GM18867 (cell line): ENCODE measurements around the gene NHLRC3.
"Not testable (repeated sequence)": the region's sequence is repeated elsewhere in the genome, so short reads cannot be mapped to it uniquely, and the experiment has no call there.

Experiments used
- ATAC-seq: cut with Tn5 transposase; IDR thresholded peaks from one replicate; pipeline ENCODE4 v1.9.1; 2021; ENCODE audit warnings: mild to moderate bottlenecking, moderate library complexity; ENCODE audit not compliant: unreplicated experiment

NHLRC3 gene, protein sequence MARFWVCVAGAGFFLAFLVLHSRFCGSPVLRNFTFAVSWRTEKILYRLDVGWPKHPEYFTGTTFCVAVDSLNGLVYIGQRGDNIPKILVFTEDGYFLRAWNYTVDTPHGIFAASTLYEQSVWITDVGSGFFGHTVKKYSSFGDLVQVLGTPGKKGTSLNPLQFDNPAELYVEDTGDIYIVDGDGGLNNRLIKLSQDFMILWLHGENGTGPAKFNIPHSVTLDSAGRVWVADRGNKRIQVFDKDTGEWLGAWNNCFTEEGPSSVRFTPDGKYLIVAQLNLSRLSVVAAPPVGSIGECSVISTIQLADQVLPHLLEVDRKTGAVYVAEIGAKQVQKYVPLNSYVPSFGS

DNA sequence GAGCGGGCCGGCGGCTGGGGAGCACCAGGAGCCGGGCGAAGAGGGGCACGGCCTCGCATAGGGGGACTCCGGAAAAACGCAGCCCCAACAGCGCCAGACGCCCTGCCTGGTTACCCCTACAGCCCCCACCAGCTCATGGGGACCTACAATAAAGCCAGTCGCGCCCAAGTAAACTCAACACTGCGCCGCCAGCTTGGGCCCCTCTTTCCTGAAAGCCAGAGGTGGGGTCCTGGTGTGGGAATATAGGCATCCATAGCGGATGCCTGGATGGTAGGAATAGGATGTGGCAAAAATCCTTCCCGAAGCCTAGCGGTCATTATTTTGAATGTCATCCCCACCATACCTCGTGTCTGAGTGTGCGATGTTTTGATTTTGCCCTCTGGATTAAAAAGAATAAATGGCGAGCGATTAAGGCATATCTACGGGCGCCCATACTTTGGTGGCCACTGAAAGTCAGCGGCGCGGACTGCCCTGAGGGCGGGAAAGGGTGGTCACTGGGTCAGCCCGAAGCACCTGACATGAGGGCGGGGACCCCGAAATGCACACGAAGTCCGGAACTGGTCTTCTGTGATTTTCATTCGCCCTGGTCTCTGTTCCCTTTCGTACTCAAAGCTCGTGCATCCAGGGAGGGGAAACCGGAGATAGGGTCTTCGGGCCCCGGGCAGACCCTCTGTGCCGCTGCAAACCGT lies at the start of gene NHLRC3, which contains the start of gene PROSER1:
Gene NHLRC3 (plus strand): TSS at position 577 of the 689 bp plus-strand sequence. CDS start 184 bp downstream, outside the sequence.
Gene PROSER1 (minus strand): TSS at position 210 of the 689 bp plus-strand sequence. CDS start 847 bp downstream, outside the sequence.
- ATAC-seq = peak; percentile 75

DNA sequence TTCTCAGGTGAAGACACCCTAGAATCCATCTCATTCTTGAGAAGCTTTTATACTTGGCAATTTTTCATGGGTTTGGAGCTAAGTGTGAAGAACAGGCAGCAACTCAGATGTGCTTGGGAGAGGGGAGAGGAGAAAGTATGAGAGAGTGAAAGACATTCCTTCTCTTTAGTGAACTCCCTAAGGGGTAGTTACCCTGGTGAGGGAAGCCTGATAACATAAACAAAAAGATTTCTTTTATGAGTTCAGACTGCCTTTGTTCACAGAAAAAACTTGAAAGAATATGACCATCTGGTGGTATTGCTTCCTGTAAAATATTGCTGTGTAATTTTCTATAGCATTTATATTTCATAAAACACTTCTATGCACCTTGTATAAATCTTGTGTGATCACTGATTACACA lies 47.6 kb upstream of the NHLRC3 start, which contains the start of gene STOML3:
Gene STOML3 (minus strand): TSS at position 139 of the 400 bp plus-strand sequence. CDS start 110 bp downstream, at position 29.
- no peak for ATAC-seq

DNA sequence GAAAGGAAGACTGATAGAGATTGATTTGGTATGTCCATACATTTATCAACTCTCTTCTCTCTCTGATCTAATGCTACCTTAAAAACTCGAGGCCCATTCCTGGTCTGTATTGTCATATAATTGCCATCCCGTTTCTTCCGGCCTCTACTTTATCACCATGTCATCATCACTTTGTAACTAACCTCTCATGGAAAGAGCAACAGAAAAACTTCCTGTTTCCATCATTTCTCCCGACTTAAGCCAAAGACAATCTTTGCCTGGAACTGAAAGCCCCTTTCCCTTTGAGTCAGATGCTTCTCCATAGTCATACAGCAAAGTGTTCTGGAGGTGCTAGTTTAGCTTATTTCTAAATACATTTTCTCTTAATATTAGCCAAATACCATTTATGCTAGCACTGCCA lies 44.9 kb upstream of the NHLRC3 start:
- ATAC-seq = no peak

DNA sequence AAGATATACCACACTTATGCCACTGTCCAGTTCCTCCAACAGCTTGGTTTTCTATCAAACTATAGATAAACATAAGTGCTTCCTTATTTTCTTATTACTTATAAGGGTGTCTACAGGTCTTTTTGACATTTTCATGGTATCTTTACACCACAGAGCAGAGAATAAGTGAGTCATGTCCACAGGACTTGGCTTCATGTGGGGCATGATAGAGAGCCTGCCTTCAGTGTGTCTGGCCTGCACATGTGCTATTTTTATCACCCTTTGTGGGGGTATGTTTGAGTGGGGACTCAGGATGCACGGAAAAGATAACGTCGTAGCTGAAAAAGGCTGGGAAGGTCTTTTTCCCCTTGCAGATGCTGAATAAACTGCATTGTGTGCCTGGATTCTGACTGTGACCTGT lies 39.5 kb upstream of the NHLRC3 start:
- no peak for ATAC-seq

DNA sequence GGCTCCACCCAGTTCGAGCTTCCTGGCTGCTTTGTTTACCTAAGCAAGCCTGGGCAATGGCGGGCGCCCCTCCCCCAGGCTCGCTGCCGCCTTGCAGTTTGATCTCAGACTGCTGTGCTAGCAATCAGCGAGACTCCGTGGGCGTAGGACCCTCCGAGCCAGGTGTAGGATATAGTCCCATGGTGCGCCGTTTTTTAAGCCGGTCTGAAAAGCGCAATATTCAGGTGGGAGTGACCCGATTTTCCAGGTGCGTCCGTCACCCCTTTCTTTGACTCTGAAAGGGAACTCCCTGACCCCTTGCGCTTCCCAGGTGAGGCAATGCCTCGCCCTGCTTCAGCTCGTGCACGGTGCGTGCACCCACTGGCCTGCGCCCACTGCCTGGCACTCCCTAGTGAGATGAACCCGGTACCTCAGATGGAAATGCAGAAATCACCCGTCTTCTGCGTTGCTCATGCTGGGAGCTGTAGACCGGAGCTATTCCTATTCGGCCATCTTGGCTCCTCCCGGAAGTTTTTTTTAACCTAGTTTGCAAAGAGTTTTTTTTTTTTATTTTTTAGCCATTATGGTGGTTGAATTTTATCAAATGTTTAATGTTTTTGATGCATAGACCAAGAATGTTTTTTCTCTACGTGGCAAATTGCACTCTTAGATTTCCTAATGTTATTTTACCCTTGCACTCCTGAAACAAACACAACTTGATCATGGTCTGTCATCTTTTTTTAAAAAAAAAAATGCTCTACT lies 31.7 kb upstream of the NHLRC3 start:
- ATAC-seq = not testable (repeated sequence)

DNA sequence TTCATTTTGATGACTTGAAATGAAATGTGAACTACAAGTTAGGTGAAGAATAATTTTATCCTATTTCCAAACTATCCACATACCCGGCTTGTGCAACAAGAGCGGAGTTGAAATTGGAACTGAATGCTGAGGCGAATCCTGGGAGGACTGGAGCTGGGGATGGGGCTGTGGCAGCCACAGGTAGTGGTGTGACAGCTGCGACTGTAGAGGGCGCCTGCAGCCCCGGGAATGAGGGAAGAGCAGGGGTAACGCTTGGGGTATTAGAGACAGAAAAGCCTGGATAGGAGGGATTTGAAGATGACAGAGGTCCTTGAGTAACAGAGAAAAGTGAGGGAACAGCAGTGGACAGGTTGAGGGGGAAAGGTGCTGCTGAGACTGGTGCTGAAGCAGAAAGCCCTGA lies 25.6 kb upstream of the NHLRC3 start:
- no peak for ATAC-seq

DNA sequence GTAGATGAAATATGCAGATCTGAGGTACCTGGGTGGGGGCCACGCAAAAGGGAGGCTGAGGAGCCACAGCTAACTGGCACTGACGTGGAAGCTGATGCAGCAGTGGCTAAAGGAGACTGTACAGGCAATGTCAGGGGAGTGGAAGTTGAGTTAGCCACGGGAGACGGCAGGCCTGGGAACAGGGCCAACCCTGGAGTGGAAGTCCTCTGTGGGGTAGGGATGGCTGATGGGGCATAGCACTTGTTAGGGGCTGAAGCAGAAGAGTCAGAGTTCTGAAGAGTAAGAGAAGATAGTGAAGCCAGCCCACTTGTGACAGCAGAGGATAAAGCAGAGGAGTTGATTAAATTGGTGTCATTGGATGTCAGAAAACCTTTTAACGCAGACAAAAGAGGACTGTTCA lies 24.8 kb upstream of the NHLRC3 start:
- no peak for ATAC-seq

DNA sequence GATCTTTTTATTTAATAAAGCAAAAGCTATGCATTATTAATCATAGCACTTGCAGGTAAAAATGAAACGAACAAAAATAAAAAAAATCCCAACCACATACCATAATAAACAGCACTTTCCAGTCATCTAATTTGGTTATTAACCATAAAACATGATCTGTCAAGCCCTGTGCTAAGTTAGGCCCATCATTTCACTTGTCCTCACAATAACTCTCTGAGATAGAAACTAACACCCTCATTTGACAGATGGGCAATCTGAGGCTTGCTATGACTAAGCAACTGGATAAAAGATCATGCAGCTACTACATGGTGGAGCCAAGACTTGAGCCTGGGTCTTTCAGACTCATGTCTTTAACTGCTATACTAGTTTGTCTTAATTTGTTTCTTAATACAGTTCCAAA lies 22.2 kb upstream of the NHLRC3 start:
- peak; percentile 97 for ATAC-seq

DNA sequence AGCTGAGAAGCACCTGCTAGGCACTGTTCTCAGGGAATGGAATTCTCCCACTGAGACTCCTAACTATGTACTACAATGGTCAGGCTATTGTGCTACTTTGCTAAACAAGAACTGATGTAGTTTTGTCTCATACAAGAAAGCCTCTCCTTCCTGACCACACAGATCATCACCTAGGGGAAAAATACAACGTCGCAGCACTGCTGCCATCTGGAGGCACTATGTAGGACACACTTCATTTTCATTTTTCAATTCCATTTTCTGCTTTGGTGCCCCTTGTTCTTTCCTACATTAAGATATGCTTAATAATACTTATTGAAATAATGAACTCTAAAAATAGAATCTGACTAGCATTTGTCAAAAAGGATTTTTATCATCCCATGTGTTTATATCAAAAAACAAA lies 21.5 kb upstream of the NHLRC3 start:
- ATAC-seq = peak; percentile 75

DNA sequence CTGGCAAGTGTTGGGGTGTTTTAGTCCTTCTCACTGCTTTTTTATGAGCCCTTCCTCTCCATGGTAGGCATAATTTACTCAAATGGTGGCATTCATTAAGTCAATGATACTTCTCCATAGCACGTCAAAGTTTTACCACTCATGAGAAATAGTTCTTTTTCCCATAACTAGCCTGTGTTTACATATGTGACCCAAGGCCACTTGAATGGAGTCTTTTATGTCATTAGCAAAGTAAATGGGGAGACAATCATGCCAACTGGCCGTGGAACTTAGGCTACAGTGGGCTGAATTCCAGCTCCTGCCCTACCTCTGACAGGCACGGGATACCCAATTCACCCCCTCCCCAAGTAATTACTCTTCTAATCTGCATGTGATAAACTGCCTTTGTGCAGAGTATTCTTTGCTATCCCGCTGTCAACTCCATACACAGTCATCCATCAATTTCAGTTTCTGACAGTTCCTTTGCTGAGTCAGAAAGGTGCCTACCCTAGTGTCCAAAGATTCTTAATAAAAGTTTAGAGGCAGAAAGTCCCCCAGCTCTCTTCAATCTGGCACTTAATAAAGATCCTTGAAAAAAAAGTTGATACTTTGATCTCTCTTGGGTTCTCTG lies 17.3 kb upstream of the NHLRC3 start:
- no peak for ATAC-seq

DNA sequence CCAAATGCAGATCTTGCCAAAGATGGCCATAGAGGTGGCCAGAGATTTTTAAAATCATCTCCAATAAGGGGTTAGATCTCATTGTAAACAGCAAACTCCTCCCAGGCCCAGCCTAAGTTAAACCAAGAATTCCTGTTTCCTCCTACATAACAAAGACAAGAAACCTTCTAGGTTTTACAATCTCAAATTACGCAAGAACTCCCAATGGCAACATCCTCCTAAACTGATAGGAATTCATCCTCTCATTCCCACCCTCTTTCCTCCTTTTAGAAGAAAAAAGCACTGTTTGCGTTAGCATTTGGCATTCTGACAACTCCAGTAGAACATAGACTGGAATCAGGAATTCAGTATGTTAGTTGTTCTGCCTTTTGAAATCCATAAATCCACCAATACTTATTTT lies 14.9 kb upstream of the NHLRC3 start:
- no peak for ATAC-seq

DNA sequence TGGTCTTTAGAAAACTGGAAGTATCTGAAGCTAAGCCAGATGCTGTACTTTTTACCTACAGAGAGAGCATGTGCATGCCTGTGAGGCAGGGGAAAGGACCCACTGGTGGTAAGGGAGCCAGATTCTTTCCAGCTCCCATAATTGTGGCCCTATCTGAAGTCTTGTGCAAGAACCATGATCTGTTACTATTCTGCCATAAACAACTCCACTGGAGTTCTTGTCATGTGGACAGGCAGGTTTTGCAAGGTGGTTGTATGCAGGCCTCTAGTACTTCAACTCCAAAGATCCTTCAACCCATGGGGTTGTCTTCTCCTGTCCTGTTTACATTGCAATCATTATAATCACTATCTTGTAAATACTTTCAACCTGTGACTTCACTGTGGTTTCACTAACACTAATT lies 14.5 kb upstream of the NHLRC3 start:
- no peak for ATAC-seq

DNA sequence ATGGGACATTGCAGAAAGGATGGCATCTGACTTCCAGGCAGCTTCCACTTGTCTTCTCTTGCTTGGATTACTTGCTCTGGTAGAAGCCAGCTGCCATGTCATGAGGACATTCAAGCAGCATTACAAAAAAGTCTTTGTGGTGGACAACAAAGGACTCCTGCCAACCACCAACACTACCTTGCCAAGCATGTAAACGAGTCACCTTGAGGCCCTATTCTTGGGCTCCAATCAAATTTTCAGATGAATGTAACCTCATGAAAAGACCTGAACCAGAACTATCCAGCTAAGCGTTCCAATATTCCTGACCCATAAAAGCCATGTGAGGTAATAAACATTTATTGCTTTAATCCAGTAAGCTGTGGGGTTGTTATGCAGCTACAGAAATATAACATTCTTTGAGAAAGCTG lies 12.8 kb upstream of the NHLRC3 start:
- no peak for ATAC-seq

DNA sequence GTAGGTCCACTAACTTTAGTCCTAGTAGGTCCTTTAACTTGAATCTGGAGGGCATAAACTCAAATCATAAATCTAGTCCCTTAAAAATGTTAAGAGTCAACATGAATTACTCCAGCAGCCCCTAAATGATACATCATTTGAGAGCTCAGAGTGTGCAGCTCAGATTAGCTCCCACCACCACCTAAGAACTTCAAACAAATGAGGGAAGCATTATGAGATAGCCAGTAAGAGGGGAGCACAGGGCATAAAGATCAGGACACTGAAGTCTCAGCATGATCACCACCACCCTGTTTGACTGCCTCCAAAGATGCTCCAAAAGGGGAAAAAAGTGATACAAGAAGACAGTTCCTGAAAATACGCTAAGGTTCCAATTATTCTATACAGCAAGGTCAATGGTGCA lies 6.1 kb upstream of the NHLRC3 start:
- no peak for ATAC-seq

DNA sequence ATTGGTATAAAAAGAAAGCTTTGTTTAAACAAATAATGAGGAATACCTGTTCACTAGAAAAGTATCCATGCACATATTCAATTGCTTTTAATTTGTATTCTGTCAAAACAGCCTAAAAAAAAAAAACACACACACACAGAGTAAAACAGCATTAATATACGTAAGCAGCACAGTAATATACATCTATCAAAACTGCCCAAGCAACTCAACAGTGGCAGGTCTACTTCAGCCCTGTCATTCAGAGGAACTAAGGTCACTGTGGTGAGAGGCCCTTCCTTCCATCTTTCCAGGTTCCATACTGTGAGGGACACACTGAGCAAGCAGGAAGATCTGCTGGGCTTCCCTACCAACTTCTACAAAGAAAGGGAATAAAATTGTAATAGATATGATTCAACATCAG lies 4.2 kb upstream of the NHLRC3 start:
- no peak for ATAC-seq

DNA sequence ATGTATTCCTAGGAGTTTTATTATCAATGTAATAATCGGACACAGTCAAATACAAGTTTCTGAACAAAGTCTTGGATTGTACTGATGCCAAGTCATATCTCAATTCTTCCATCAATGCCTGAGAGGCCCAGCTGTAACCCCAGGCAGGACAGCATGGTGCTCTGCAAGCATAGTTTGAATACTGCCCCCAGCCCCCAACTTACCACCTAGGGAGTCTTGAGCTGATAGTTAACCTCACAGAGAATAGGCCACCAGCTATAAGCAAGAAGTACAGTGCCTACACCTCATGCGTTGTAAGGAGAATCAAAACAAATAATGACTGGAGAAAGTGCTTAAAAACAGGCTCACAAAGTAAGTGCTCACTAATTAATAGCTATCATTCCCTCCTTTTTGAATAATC lies 3.1 kb upstream of the NHLRC3 start:
- no peak for ATAC-seq

DNA sequence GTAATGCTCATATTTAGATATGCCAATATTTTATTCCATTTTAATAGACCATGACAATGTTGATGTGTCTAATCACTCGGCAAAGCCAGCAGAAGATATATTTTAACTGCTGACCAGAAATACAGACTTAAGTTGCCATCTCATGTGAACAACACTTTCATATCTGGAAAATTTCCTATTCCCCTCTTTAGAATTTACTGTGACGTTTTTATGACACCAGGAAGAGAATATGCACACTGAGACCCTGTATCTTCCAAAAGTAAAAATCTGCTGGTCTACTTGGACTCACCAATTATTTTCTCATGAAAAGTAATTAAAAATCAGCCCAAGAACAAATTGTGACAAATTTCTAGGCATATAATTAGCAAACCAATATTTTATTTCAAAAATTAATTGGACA lies 2.5 kb upstream of the NHLRC3 start:
- ATAC-seq = no peak

DNA sequence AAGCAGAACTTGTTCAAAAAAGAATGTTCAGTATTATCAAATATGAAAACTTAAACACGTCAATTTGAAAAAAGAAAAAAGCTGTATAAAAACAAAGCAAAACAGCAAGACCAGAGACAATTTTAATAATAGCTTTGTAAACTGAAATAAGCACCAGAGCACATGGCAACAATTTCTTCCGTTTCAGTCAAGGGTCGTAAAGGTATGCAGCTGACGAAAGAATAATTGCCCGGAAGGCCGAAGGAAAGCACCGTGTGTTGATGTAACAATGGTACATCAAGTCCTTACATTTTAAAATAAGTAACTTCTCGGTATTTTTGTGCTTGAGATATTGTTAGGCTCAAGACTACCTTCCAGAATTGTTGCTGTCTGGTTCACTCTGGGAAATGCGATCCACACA lies 2.0 kb upstream of the NHLRC3 start:
- ATAC-seq = no peak

DNA sequence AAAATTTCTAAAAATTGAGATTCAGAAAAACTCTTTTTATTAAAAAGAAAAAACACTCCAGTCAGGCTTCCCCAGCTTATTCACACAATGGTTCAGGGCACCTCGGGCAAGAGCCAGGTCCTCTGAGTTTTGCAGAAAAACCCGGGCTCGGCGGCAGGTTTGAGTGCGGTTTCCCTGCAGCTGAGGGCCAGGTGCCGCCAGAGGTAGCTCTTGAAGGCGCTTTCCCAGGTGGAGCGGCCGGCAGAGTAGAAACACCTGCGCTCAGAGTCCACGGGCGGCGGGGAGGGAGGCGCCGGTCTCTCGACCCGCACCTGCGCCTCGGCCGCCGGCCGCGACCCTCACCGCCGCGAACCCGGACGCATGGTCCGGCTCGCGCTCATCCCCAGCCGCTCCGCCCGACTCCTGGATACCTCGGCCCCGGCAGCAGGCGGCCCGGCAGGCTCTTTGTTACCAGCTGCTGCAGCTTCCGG lies 811 bp upstream of the NHLRC3 start:
- ATAC-seq = peak; percentile 30

DNA sequence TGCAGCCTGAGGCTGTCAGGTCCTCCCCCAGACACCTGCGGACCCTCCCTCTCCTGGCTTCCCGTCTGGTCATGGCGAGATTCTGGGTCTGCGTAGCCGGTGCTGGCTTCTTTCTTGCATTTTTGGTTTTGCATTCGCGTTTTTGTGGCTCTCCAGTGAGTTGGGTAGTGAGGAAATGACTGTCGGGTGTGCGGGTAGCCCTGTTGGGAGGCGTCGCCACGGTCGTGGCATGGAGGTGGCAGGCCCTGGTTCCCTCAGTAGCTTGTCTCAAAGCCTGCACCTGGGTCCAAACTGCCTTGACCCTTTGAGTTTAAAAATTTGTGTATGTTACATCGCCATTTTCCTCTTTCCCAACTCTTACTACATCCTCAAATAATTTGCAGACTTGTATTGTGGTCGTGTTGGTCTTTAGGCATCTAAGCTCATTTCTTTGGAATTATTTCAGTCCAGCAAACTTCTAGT lies 344 bp downstream of the NHLRC3 start:
- peak; percentile 38 for ATAC-seq

DNA sequence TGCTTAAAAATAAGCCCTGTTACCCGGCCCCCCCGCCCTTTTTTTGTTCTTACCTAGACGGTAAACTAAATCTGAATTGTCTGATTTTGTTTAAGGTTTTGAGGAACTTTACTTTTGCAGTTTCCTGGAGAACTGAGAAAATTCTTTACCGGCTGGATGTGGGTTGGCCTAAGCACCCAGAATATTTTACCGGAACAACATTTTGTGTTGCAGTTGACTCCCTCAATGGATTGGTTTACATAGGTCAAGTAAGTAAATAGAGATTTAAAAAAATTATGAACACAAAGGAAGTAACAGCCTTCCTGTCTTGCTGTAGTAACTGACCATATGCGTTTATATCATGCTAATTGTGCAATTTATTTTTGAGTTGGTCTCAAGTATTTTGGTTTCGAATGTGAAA lies 785 bp downstream of the NHLRC3 start:
- no peak for ATAC-seq
